Activated naive CD8-positive, alpha-beta T cell treated with anti-CD3 and anti-CD28 coated beads, Interleukin-2, amount 50 U/mL, for 24 hours (primary cell): ENCODE data around the gene INSR.
"Not testable (repeated sequence)": the region's sequence is repeated elsewhere in the genome, so short reads cannot be mapped to it uniquely, and the experiment has no call there.

Source experiments
- ATAC-seq: fragments of 150-1000 bp; cut with Tn5 transposase; one replicate; pipeline ENCODE4 v1.10.0; 2021
- DNase-seq: peaks from one replicate; pipeline ENCODE4 v3.0.0; 2021
- H3K27ac Mint-ChIP-seq: one replicate; pipeline ENCODE4 v1.8.0; 2021; ENCODE audit warnings: mild to moderate bottlenecking, mixed read lengths
- H3K27me3 Mint-ChIP-seq: one replicate; pipeline ENCODE4 v1.8.0; 2021; ENCODE audit warnings: mixed read lengths
- H3K36me3 Mint-ChIP-seq: one replicate; pipeline ENCODE4 v1.8.0; 2021; ENCODE audit warnings: low read depth, mixed read lengths
- H3K4me1 Mint-ChIP-seq: one replicate; pipeline ENCODE4 v1.8.0; 2021; ENCODE audit warnings: mixed read lengths
- H3K4me3 Mint-ChIP-seq: one replicate; pipeline ENCODE4 v1.8.0; 2021; ENCODE audit warnings: mild to moderate bottlenecking, moderate library complexity, mixed read lengths
- H3K9me3 Mint-ChIP-seq: one replicate; pipeline ENCODE4 v1.8.0; 2021; ENCODE audit warnings: mixed read lengths

Gene INSR

GRCh38 chr19:7149956-7150705 is 144.1 kb downstream of the INSR start:
- DNase-seq (no peak), ATAC-seq (no peak)
- peaks cover 3% of the 10 kb centered on the region for H3K4me1 Mint-ChIP-seq
- H3K36me3 Mint-ChIP-seq: peaks cover 1% of the 10 kb centered on the region
- H3K9me3 Mint-ChIP-seq: peaks cover 5% of the 10 kb centered on the region
- no peaks in the 10 kb centered on the region for H3K27me3 Mint-ChIP-seq
- no peak overlapping the region for H3K4me3 Mint-ChIP-seq
- H3K27ac Mint-ChIP-seq: no peak overlapping the region

- H3K27me3 Mint-ChIP-seq, H3K9me3 Mint-ChIP-seq, H3K36me3 Mint-ChIP-seq, H3K4me1 Mint-ChIP-seq, H3K27ac Mint-ChIP-seq, DNase-seq, ATAC-seq, H3K4me3 Mint-ChIP-seq: not testable (repeated sequence)
Observed at GRCh38 chr19:7147119-7147675, 147.0 kb downstream of the INSR start.

GRCh38 chr19:7146086-7146485 is 148.1 kb downstream of the INSR start:
- H3K4me1 Mint-ChIP-seq, H3K27me3 Mint-ChIP-seq, ATAC-seq, H3K27ac Mint-ChIP-seq, H3K9me3 Mint-ChIP-seq, H3K36me3 Mint-ChIP-seq, DNase-seq, H3K4me3 Mint-ChIP-seq: not testable (repeated sequence)

- DNase-seq (no peak), ATAC-seq (no peak)
- no peaks in the 10 kb centered on the region for H3K27me3 Mint-ChIP-seq
- peaks cover 1% of the 10 kb centered on the region for H3K36me3 Mint-ChIP-seq
- no peak overlapping the region for H3K4me3 Mint-ChIP-seq
- H3K9me3 Mint-ChIP-seq: peaks cover 5% of the 10 kb centered on the region
- peaks cover 3% of the 10 kb centered on the region for H3K4me1 Mint-ChIP-seq
- no peak overlapping the region for H3K27ac Mint-ChIP-seq
Observed at GRCh38 chr19:7145494-7145893, 148.7 kb downstream of the INSR start.

- no peaks in the 10 kb centered on the region for H3K27me3 Mint-ChIP-seq
- H3K4me3 Mint-ChIP-seq: no peak overlapping the region
- peaks cover 1% of the 10 kb centered on the region for H3K36me3 Mint-ChIP-seq
- peaks cover 5% of the 10 kb centered on the region for H3K9me3 Mint-ChIP-seq
- ATAC-seq (no peak), DNase-seq (no peak)
- peaks cover 3% of the 10 kb centered on the region for H3K4me1 Mint-ChIP-seq
- no peak overlapping the region for H3K27ac Mint-ChIP-seq
Observed at GRCh38 chr19:7142771-7143170, 151.4 kb downstream of the INSR start.

- DNase-seq (no peak), ATAC-seq (no peak)
- Mint-ChIP-seq H3K27me3 (no peaks in the 10 kb centered on the region), H3K9me3 (no peaks in the 10 kb centered on the region), H3K4me1 (no peaks in the 10 kb centered on the region), H3K27ac (no peak overlapping the region), H3K36me3 (no peaks in the 10 kb centered on the region), H3K4me3 (no peak overlapping the region)
Observed at GRCh38 chr19:7140137-7140536, 154.1 kb downstream of the INSR start.

GRCh38 chr19:7139095-7139494 is 155.1 kb downstream of the INSR start:
- no peak for ATAC-seq
- H3K27ac Mint-ChIP-seq: no peak overlapping the region

GRCh38 chr19:7138402-7138801 is 155.8 kb downstream of the INSR start:
- no peaks in the 10 kb centered on the region for H3K27me3 Mint-ChIP-seq
- H3K4me1 Mint-ChIP-seq: no peaks in the 10 kb centered on the region
- no peaks in the 10 kb centered on the region for H3K9me3 Mint-ChIP-seq
- no peaks in the 10 kb centered on the region for H3K36me3 Mint-ChIP-seq
- H3K27ac Mint-ChIP-seq: no peak overlapping the region
- no peak overlapping the region for H3K4me3 Mint-ChIP-seq
- ATAC-seq (no peak), DNase-seq (no peak)

More at GRCh38 chr19:7139095-7139494, 155.1 kb downstream of the INSR start:
- DNase-seq: no peak
- Mint-ChIP-seq H3K36me3 (no peaks in the 10 kb centered on the region), H3K4me1 (no peaks in the 10 kb centered on the region), H3K4me3 (no peak overlapping the region), H3K9me3 (no peaks in the 10 kb centered on the region), H3K27me3 (no peaks in the 10 kb centered on the region)

GRCh38 chr19:7137120-7137519 is 157.1 kb downstream of the INSR start:
- H3K4me1 Mint-ChIP-seq: no peaks in the 10 kb centered on the region
- no peak for ATAC-seq
- H3K9me3 Mint-ChIP-seq: no peaks in the 10 kb centered on the region
- no peak overlapping the region for H3K4me3 Mint-ChIP-seq
- H3K27me3 Mint-ChIP-seq: no peaks in the 10 kb centered on the region
- no peaks in the 10 kb centered on the region for H3K36me3 Mint-ChIP-seq
- DNase-seq: no peak
- H3K27ac Mint-ChIP-seq: no peak overlapping the region

GRCh38 chr19:7132054-7132453 is 162.2 kb downstream of the INSR start:
- Mint-ChIP-seq H3K9me3 (peaks cover 4% of the 10 kb centered on the region), H3K4me1 (no peaks in the 10 kb centered on the region), H3K27me3 (no peaks in the 10 kb centered on the region), H3K36me3 (no peaks in the 10 kb centered on the region), H3K4me3 (no peak overlapping the region), H3K27ac (no peak overlapping the region)
- ATAC-seq (no peak), DNase-seq (no peak)

- H3K4me1 Mint-ChIP-seq: no peaks in the 10 kb centered on the region
- H3K4me3 Mint-ChIP-seq: no peak overlapping the region
- no peak for DNase-seq
- no peaks in the 10 kb centered on the region for H3K36me3 Mint-ChIP-seq
- H3K27me3 Mint-ChIP-seq: no peaks in the 10 kb centered on the region
- peaks cover 4% of the 10 kb centered on the region for H3K9me3 Mint-ChIP-seq
- H3K27ac Mint-ChIP-seq: no peak overlapping the region
- no peak for ATAC-seq
Observed at GRCh38 chr19:7130043-7130442, 164.2 kb downstream of the INSR start.

GRCh38 chr19:7126132-7126531 is 168.1 kb downstream of the INSR start:
- Mint-ChIP-seq H3K27ac (no peak overlapping the region), H3K36me3 (peaks cover 3% of the 10 kb centered on the region), H3K4me1 (no peaks in the 10 kb centered on the region), H3K9me3 (peaks cover 8% of the 10 kb centered on the region), H3K27me3 (no peaks in the 10 kb centered on the region), H3K4me3 (no peak overlapping the region)
- DNase-seq: no peak
- ATAC-seq: no peak

- no peak overlapping the region for H3K27ac Mint-ChIP-seq
- ATAC-seq: no peak
Observed at GRCh38 chr19:7125221-7125620, 169.0 kb downstream of the INSR start.

GRCh38 chr19:7124782-7125181 is 169.4 kb downstream of the INSR start:
- no peak for DNase-seq
- H3K36me3 Mint-ChIP-seq: peaks cover 3% of the 10 kb centered on the region
- no peak overlapping the region for H3K27ac Mint-ChIP-seq
- no peaks in the 10 kb centered on the region for H3K27me3 Mint-ChIP-seq
- peaks cover 5% of the 10 kb centered on the region for H3K9me3 Mint-ChIP-seq
- no peaks in the 10 kb centered on the region for H3K4me1 Mint-ChIP-seq
- H3K4me3 Mint-ChIP-seq: no peak overlapping the region
- ATAC-seq: no peak

More at GRCh38 chr19:7125221-7125620, 169.0 kb downstream of the INSR start:
- no peak for DNase-seq
- H3K36me3 Mint-ChIP-seq: peaks cover 3% of the 10 kb centered on the region
- H3K4me3 Mint-ChIP-seq: no peak overlapping the region
- no peaks in the 10 kb centered on the region for H3K4me1 Mint-ChIP-seq
- H3K27me3 Mint-ChIP-seq: no peaks in the 10 kb centered on the region
- peaks cover 8% of the 10 kb centered on the region for H3K9me3 Mint-ChIP-seq

- no peaks in the 10 kb centered on the region for H3K27me3 Mint-ChIP-seq
- H3K4me3 Mint-ChIP-seq: no peak overlapping the region
- H3K27ac Mint-ChIP-seq: no peak overlapping the region
- DNase-seq (no peak), ATAC-seq (no peak)
- H3K9me3 Mint-ChIP-seq: peaks cover 5% of the 10 kb centered on the region
- H3K36me3 Mint-ChIP-seq: peaks cover 3% of the 10 kb centered on the region
- H3K4me1 Mint-ChIP-seq: no peaks in the 10 kb centered on the region
Observed at GRCh38 chr19:7122701-7123100, 171.5 kb downstream of the INSR start.
